Stimulated activated CD4-positive, alpha-beta T cell treated with anti-CD3 and anti-CD28 coated beads, Interleukin-4, amount 100 ng/mL, for 48 hours (primary cell): ENCODE data around the gene IQGAP2.
"Not testable (repeated sequence)": the region's sequence is repeated elsewhere in the genome, so short reads cannot be mapped to it uniquely, and the experiment has no call there.

ENCODE experiments used
- DNase-seq, 2 donors: peaks; one replicate each; pipeline ENCODE4 v3.0.0-alpha.2; 2020; ENCODE audit warnings: low read depth in 2 of 2

IQGAP2 gene

DNA sequence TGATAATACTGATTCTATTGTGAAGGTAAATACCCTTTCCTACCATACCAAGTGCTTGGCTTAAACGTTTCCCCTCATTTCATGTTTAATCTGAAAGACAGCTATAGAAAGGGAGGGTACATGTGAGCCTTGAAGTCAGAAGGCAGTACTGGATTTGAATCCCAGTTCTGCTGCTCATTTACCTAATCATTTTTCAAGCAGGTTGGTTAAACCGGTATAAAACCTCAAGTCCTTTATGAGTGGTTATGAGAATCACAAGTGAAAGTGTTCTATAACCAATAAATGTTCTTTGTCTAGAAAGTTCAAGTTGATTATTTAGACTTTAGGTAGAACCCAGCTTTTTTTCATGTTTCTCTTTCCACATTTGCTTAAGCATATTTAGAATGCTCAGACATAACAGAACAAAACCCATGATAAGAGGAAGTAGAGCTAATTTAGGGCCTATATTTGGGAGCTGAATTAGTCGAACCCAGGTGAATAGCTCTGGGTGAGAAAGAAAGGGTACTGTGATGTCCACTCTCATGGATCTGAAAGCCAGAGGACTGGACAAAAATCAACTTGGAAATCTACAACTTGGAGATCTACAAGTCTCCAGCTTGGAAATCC, 249.8 kb downstream of the IQGAP2 start:
- no peak for DNase-seq

DNA sequence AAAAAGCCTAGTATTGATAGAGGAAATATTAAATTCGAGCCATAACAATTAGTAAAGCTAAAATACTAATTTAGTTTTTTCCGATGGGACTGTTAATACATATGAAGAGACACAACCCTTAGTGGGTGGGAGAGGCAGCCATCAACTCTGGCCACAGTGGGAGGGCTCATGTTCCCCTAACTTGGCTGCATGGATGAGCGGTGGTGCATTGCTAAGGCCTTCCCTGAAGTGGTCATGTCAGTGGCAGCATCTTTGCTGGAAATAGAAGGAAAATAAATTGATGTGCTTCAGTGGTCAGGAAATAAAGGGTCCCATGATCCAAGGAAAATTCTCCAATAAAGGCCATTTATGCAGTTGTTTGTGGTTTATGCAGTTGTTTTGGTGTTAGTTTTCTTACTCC, 254.0 kb downstream of the IQGAP2 start:
- DNase-seq: no peak

DNA sequence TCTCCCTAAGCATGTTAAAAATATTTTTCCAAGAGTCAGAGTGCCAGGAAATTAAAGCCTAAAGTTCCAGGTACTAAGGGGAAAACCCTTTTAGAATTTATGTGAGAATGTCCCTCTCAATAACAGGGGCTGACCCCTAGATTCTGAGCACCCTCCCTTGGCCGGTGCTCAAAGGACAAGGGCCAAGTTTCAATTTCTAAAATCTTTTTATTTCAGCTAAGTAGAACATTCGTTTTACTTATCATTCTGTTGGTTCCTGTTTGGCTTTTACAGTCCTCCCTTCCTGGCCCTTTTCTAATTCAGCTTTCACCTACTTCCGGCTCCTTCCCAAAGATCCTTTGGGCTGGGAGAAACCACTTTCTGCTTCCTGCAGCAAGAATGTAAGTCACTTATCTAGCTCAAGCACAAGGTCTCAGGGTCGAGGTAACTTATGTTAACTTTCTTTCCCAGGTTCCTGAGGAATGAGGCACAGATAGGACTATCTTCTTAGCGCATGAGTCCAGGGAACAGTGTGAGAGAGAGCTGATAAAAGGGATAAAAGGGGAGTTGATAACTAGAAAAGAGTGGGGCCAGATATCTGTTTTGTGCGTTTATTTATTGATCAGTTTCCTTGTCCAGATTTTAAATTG, 254.7 kb downstream of the IQGAP2 start:
- no peak for DNase-seq

DNA sequence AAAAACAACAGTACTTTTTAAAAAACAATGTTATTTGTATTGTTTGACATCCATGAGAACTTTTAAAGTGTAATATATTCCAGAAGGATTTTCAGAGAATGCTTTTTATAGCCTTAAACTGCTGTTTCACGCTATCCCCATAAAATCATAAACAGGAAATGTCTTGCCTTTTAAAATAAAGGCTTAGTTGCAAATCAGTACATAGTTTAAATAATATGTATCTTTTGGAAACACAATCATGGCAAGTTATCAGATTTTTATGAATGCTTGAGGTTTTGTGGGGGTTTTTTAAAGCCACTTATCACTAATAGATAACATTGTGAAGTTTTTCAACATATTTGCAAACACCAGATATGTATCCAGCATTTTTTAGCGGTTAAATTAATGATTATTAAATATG, 257.3 kb downstream of the IQGAP2 start:
- no peak for DNase-seq

DNA sequence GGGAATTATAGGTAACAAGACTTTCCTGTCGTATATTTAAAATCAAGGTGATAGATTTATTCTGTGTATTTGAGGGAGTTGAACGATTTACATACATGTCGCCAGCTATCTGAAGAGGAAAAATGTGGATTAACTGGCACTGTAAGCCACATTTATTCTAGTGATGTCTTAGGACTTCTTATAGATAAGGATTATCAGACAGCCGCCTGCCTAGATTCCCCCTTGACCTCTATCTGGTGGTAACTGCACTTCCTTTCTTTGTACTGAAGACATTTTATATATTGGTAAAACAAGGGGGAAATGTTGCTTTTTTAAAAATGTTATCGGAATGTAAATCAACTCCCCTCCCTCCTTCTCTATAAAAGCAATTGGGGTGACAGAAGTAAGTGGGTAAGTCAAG, 259.4 kb downstream of the IQGAP2 start:
- DNase-seq: no peak

DNA sequence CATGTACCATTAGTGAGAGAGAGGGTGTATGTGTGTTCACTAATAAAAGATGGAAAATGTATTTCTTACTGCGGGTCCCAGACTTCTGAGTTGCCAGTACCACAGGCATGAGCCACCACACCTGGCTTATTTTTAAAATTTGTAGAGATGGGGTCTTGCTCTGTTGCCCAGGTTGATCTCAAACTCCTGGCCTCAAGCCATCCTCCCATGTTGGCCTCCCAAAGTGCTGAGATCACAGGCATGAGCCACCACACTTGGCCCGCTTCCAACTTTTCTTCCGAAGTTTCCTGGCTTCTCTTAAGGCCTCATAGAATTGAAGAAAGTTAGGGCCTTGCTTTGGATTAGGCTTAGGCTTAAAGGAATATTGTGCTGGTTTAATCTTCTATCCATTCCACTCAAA, 260.5 kb downstream of the IQGAP2 start:
- no peak for DNase-seq

DNA sequence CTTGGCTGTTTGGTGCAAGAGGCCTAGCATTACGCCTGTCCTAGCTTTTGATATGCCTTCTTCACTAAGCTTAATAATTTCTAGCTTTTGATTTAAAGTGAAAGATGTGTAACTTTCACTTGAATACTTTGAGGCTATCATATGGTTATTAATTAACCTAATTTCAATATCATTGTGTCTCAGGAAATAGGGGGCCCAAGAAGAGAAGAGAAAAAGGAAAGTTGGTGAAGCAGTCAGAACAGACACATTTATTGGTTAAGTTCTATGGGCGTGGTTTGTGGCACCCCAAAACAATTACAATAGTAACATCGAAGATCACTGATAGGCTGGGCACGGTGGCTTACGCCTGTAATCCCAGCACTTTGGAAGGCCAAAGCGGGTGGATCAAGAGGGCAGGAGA, 261.0 kb downstream of the IQGAP2 start:
- DNase-seq: no peak

DNA sequence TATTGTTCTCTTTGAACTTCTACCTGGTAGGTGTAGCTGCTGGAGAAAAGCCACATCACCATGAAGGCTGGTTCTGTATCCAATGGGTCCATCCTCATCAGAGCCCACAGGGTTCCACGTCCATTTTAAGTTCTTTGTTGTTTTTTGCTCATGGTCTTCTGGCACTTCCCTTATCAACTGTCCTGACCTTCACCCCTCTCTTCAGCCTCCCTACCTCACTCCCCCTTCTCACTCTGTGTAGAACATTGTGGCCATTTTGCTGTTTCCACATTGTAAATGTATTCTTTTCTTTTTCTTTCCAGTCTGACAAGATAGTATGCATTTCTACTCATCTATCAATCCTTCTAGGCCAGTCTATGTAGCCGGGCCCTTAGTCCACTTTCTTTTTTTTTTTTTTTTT, 264.4 kb downstream of the IQGAP2 start:
- DNase-seq: no peak

DNA sequence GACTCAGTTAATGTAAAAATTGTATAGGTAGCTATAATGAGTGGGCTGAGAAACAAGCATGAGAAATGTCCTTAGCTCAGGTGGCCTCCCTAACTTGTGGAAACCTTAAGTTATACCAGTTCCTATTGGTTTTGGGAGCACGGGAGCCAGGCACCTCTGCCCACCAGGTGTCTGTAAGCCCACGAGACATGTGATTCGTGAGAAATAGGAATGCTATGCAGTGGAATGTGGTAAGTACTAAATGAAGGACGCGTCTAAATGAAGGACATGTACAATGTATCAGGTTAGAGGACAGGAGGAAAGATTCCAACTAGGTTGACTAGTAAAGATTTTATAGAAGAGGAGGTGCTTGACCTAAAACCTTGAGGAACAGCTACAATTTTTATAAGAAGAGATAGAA, 266.2 kb downstream of the IQGAP2 start:
- no peak for DNase-seq

DNA sequence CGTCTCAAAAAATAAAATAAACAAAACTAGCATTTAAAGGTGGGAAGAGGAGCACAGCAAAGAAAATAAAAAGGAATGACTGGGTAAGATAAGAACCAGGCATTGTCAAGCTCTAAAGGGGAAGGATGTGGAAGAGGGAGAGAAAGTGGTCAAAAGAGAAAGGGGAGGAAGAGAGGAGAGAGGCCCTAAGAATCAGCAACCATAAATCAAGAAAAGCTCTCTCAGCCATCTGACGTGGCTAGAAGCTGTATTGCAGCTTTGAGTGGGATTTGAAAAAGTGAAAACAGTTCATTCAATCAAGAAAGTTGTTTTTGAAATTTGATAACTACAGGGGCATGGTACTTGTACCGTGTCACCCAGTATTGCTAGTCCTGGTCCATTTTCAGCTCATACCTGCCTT, 267.4 kb downstream of the IQGAP2 start:
- DNase-seq: no peak

DNA sequence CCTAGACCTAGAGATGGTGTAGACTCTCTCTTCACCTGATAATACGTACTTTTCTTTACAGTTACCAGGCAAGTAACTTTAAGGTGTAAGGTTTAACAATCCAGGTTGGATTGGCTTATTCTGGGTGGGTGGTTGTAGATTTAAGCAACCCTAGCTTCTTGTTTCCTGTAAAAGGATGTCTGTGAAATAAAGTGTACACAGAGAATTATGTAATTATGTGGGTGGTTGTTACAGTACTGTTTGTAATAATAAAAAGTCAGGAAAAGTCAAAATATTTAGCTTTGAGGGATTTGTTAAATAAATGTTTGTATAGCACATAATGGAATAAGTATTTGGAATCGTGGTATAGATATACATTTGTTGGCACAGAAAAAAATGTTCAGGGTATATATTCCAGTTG, 269.2 kb downstream of the IQGAP2 start:
- DNase-seq: no peak

DNA sequence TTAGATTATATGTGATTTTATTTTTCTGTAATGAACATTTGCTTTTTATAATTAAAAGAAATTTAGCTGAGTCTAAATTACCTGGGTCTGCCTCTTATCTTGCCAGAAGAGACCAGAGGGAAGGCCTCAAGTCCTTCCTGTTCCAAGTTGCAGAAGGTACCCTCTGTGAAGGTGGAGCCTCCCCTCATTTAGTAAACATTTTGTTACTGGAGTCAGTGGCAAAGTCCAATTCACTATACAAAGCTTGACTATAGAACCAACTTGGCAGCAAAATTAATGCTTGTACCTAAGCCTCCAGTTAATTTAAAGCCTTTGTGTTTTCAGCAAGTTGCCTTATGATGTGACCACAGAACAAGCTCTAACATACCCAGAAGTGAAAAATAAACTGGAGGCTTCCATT, 270.0 kb downstream of the IQGAP2 start:
- DNase-seq: no peak

DNA sequence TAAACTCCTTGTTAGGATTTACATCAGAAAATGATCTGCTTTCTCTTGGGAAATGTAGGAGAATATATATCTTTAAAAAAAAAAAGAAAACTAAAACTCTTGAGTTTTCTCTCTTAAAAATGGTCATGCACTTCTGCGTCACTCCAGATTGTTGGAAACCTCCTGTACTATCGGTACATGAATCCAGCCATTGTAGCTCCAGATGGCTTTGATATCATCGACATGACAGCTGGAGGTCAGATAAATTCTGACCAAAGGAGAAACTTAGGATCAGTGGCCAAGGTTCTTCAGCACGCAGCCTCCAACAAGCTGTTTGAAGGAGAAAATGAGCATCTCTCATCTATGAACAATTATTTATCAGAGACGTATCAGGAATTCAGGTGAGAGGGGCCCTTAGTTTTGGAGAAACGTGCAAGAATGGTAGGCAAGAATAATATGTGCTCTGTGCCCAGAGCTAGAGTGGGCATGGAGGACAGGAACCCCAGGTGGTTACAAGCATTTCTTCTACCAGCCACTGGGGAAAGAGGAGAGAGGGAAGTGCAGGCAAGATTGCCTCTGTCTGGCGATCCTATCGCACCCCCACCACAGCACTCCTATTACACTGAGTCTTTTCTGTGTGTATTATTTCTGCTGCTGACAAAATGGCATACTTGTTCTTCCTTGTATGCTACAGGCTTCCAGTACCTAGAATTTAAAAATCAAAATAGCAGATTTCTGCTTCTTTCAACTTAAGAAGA, 271.4 kb downstream of the IQGAP2 start:
- no peak for DNase-seq

DNA sequence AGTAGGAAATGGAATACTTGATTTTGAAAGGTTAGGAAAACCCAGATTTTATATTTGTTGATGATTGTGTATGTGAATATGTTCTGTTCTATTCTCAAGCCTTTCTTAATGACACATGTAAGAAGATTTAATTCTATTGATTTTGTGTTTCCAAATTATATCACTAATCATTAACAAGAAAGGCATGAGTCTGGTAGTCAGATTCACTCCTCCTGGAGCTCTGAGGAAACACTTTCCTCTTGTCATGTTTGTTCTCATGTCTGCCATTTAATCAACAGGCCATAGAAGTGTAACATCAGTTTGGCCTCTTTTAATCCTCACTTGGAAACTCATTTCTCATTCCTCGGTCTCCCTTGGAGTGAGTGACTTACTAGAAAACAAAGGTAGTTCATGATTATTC, 272.3 kb downstream of the IQGAP2 start:
- DNase-seq: no peak

DNA sequence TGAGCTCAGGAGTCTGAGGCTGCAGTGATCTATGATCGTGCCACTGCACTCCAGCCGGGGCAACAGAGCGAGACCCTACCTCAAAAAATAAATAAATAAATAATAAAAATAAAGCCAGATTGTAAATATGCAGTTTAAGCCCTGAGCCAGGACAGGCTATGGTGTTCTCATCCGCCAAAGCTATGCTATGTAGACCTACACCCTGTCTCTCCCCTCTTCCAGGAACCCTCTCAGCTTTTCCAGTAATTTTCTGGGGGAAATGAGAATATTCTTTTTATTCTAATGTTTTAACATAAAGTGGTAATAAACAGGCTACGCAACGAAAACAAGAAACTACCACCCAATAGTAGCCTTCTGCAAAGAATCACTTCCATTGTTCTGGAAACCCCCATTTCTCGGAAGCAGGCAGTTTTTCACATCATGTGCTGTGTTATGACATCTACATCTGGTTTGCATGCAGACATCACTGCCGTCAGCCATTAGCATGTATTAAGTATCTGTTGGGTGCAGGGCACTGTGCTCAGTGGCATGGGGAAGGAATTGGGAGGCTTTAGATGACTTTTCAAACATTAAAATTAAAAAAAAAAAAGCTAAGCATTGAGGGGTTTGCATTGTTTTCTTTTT, 274.9 kb downstream of the IQGAP2 start:
- no peak for DNase-seq

DNA sequence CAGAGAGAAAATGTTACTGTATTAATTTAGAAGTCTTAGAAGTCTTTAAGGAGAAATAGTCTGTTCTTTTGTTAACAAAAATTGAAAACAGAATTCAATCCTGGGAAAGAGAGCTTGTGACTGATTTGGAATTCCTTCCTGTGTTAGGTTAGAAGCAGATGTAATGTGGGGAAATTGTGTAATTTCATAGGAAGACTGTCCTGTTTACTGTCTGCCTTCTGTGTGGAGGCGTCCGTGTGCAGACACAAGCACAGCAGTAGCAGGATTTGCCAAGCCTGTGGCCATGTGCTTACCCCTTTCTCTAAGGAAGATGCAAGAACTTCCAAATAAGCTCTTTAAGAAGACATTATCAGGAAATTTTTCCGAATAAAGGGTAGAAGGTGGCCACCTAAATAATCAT, 276.1 kb downstream of the IQGAP2 start:
- no peak for DNase-seq

DNA sequence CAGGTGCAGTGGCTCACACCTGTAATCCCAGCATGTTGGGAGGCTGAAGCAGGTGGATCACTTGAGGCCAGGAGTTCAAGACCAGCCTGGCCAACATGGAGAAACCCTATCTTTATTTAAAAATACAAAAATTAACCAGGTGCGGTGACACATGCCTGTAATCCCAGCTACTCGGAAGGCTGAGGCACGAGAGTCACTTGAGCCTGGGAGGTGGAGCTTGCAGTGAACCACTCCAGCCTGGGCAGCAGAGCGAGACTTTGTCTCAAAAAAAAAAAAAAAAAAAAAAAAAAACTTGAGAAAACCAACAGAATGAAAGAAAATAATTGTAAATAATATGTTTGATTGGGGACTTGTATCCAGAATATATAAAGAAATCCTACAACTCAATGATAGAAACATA, 277.7 kb downstream of the IQGAP2 start:
- not testable (repeated sequence) for DNase-seq

DNA sequence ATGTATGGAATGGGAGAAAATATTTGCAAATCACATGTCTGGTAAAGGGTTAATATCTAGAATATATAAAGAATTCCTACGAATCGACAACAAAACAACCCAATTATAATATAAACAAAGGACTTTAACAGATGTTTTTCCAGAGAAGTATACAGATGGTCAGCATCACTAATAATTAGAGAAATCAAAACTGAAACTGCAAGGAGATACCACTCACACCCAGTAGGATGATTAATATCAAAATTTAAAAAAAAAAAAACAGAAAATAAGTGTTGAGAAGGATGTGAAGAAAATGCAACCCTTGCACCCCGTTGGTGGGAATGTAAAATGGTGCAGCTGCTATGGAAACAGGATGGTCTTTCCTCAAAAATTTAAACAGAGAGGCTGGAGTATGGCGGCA, 278.2 kb downstream of the IQGAP2 start:
- DNase-seq: no peak

DNA sequence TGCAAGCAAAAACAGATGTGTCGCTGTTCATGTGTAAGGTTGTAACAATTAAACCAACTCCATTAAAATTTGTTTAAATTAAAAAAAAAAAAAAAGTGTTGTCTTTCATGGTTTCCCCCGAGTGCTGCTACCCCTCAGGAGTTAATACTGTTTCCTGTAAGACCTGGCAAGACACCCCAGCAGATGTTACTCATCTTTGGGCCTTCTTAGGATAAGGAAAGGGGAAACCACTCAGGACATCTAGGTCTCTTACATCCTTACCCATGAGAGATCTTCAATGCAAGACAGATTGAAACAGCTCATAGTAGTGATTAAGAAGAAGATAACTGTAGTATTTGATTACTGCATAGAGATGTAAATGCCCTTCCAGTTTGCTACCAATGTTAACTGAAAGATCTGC, 279.3 kb downstream of the IQGAP2 start:
- no peak for DNase-seq

DNA sequence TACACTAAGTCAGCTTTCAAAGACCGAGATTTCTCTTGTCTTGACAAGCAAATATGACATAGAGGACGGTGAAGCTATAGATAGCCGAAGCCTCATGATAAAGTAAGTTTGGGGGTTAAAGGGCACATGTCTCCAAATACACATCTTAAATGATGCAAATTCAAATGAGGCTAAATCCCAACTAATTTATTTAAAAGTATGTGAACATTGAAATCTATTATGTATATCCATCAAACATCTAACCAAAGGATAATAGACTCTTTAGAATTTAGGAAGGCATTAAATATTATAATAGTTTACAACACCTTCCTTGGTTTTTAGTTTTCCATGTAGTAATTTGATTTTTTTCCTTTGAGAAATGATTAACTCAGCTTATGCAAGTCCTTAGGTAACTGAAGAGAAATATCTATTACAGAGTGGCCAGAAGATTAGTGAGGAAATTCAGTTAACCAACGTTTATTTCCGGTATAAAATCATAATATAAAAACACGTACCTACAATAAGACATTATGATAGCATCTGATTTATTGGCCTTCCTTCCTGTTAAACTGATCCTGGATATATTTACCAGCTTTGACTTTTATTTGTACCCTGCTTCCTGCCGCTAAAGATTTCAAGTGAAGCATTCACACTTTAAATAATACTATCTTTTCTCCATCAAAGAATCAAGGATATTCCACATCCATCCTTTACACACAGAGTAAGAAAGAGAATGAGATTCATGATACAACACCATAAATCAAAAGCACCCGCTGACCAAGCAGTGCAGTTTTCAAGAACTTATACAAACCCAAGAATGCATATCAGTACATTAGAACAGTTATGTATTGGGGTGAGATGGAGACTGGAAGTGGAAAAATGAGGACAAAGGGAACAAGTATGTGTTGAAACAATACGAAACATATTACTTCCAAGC, 281.0 kb downstream of the IQGAP2 start:
- no peak for DNase-seq

DNA sequence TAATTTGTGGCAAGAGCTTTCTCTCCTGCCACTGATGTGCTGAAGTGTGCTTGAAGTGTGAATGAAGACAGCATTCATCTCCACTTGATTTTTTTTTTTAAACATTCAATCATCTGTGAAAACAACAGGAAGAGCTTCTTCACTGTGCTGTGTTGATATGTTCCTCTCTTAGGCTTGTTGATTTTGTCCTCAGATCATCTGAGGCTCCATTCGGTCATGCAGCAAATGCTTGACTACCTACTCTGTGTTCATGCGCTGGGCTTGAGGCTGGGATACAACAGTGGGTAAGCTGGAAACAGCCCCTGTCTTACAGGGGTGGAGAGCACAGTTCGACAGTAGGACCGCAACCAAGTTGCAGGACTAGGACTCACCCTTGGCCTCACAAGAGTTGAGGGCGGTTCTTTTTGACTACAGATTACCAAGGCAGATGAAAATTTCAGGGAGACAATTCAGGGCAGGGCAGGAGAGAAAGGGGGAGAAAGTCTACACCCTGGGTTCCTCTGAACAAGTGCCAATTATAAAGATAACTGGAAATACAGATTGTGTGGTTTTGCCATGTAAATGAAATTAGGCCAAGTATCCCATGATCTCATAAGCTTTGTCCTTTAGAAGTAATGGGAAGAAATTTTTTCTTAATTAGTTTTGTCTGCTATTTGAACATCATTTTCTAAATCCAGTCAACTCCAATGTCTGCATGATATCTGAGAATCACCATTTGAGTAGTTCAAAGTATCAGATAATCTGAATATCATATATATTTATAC, 281.9 kb downstream of the IQGAP2 start:
- no peak for DNase-seq
